Measurements from ENCODE around the gene PRSS23. TPM values are rescaled to one million over a fixed set of nuclear protein-coding genes. Genes with fewer than 3 reads are reported as not detected.
A peak's percentile ranks its signal among the peaks of the same experiment; 100 is the strongest.

PRSS23 gene
- total and polyA plus RNA-seq, 12 donors: 3.3 to 32.9 (median 7.4) TPM

GRCh38 chr11:86806903-86807302, 6.6 kb downstream of the PRSS23 start:
- DNase-seq (no peak), ATAC-seq (no peak)
- Histone ChIP-seq H3K27me3 (peaks cover 0 to 18% (median 0%) of the 10 kb centered on the region in 7 donors), H3K4me1 (peaks cover 0 to 33% (median 15%) of the 10 kb centered on the region in 9 donors), H3K36me3 (peaks cover 0 to 10% (median 0%) of the 10 kb centered on the region in 9 donors), H3K4me3 (no peak overlapping the region), H3K9me3 (no peaks in the 10 kb centered on the region), H3K27ac (no peak overlapping the region)
- WGBS, 2 donors: 90 to 91% methylated on average over 3 of the region's 3 CpGs
- no peak for TF ChIP-seq CTCF (IDR thresholded peaks at IDR 0.05)
- intact Hi-C loops (cut with DNase I): loop anchor here in 3 of 10 donors (5.0 to 10.0 kb wide), 4 partner anchors 132 to 345 kb away; partner anchors contain the start of gene ME3 (in 1 of the 3)

GRCh38 chr11:86807360-86807759, 7.0 kb downstream of the PRSS23 start:
- WGBS, 2 donors: 66% methylated on average over 5 of the region's 5 CpGs
- Histone ChIP-seq H3K9me3 (no peaks in the 10 kb centered on the region), H3K27ac (no peak overlapping the region), H3K4me1 (peaks cover 0 to 28% (median 11%) of the 10 kb centered on the region in 9 donors), H3K27me3 (peaks cover 0 to 14% (median 0%) of the 10 kb centered on the region in 7 donors), H3K36me3 (peaks cover 0 to 10% (median 0%) of the 10 kb centered on the region in 9 donors), H3K4me3 (no peak overlapping the region)
- ATAC-seq: peak in 1 of 8 donors; percentile 7
- no peak for DNase-seq
- TF ChIP-seq CTCF (IDR thresholded peaks at IDR 0.05): no peak
- intact Hi-C loops (cut with DNase I): loop anchor here in 3 of 10 donors (5.0 to 10.0 kb wide), 4 partner anchors 133 to 345 kb away; partner anchors contain the start of gene ME3 (in 1 of the 3)

- Histone ChIP-seq H3K9me3 (no peaks in the 10 kb centered on the region), H3K4me1 (peaks cover 0 to 19% (median 9%) of the 10 kb centered on the region in 9 donors), H3K27me3 (no peaks in the 10 kb centered on the region), H3K27ac (no peak overlapping the region), H3K36me3 (peaks cover 0 to 10% (median 0%) of the 10 kb centered on the region in 9 donors), H3K4me3 (no peak overlapping the region)
- ATAC-seq (no peak), DNase-seq (no peak)
- intact Hi-C loops (cut with DNase I): loop anchor here in 3 of 10 donors (5.0 to 10.0 kb wide), 4 partner anchors 135 to 347 kb away; partner anchors contain the start of gene ME3 (in 1 of the 3)
- TF ChIP-seq CTCF (IDR thresholded peaks at IDR 0.05): no peak
These were observed 9.2 kb downstream of the PRSS23 start for GRCh38 chr11:86809561-86809960.

GRCh38 chr11:86810288-86810687, 9.9 kb downstream of the PRSS23 start:
- no peaks in the 10 kb centered on the region for H3K27me3 ChIP-seq
- intact Hi-C loops (cut with DNase I): loop anchor here in 3 of 10 donors (5.0 to 10.0 kb wide), 3 partner anchors 205 to 955 kb away; partner anchors contain the start of gene CCDC83 (in 1 of the 3)
- no peak overlapping the region for H3K27ac ChIP-seq
- H3K4me3 ChIP-seq: no peak overlapping the region
- DNase-seq: no peak
- H3K36me3 ChIP-seq: peaks cover 0 to 10% (median 0%) of the 10 kb centered on the region in 9 donors
- no peaks in the 10 kb centered on the region for H3K9me3 ChIP-seq
- no peak for TF ChIP-seq CTCF (IDR thresholded peaks at IDR 0.05)
- no peak for ATAC-seq
- H3K4me1 ChIP-seq: peaks cover 0 to 22% (median 8%) of the 10 kb centered on the region in 9 donors
- WGBS, 2 donors: 85 to 88% methylated on average over 2 of the region's 2 CpGs
